ENCODE results near the gene TLCD3A. TPM values are rescaled to one million over a fixed set of nuclear protein-coding genes. Genes with fewer than 3 reads are reported as not detected.

TLCD3A gene
- total and polyA plus RNA-seq, 2 donors (not counting 1 experiment from before 2014, with no cell fraction given), result 2.0 to 2.4 TPM

DNA sequence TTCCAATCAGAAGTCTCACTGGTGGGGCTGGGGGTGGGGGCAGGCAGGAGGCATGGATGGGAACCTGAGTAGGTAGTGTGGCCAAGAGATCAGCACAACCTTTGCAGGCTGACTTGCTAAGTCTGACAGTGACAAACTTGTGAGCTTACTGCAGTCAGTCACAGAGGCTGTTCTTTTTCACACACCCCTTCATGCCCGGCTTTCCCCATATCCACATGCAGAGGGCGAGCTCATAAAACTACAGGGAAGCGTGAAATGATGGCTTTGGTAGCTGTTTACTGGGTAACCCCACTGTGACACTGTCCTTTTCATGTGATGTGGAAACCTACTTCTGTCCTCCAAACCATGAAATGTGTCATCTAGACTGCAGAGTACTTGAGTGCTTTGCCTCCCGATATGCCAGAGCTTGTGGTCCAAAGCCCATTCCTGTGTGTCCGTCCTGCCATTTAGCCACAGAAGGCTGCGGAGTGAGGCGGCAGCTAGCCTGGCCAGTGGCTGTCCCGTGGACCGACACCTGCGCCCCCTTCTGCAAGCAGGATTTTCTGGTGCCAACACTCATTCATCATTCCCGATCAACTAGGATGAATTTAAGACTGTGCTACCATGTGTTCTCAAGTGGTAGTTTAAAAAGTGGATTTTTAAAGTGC is 9.9 kb downstream of the TLCD3A start:
- WGBS (ENCODE audit: insufficient coverage), result 99% methylated on average over 7 of the region's 11 CpGs
- TF ChIP-seq EZH2 (IDR thresholded peaks at IDR 0.05; ENCODE audit: borderline replicate concordance, insufficient read depth, low read depth, low read length, poor library complexity, severe bottlenecking), result no peak
- TF ChIP-seq, protein P1, sequence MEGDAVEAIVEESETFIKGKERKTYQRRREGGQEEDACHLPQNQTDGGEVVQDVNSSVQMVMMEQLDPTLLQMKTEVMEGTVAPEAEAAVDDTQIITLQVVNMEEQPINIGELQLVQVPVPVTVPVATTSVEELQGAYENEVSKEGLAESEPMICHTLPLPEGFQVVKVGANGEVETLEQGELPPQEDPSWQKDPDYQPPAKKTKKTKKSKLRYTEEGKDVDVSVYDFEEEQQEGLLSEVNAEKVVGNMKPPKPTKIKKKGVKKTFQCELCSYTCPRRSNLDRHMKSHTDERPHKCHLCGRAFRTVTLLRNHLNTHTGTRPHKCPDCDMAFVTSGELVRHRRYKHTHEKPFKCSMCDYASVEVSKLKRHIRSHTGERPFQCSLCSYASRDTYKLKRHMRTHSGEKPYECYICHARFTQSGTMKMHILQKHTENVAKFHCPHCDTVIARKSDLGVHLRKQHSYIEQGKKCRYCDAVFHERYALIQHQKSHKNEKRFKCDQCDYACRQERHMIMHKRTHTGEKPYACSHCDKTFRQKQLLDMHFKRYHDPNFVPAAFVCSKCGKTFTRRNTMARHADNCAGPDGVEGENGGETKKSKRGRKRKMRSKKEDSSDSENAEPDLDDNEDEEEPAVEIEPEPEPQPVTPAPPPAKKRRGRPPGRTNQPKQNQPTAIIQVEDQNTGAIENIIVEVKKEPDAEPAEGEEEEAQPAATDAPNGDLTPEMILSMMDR (IDR thresholded peaks at IDR 0.05), result no peak
- Histone ChIP-seq H3K9ac (ENCODE audit: low read length) (no peak overlapping the region), H3K27me3 (replicated peaks in 1 of 4; ENCODE audit: control extremely low read depth in 1 of 4, control insufficient read depth in 3 of 4, insufficient read depth in 4 of 4, low read length in 3 of 4) (no peaks in the 10 kb centered on the region), H3K9me3 (ENCODE audit: control extremely low read depth in 1 of 3, control insufficient read depth in 2 of 3, insufficient read depth in 1 of 3, low read length in 2 of 3) (no peaks in the 10 kb centered on the region), H4K20me1 (ENCODE audit: control insufficient read depth, insufficient read depth, low read length, poor library complexity, severe bottlenecking) (peaks cover 17% of the 10 kb centered on the region), H3K4me2 (replicated peaks; ENCODE audit: low read depth, low read length, poor library complexity, severe bottlenecking) (no peak overlapping the region), H2AFZ (ENCODE audit: insufficient read depth, low read depth, low read length, poor library complexity, severe bottlenecking) (no peak overlapping the region), H3K36me3 (replicated peaks in 1 of 2; ENCODE audit: control extremely low read depth in 1 of 2, control insufficient read depth in 1 of 2, extremely low read depth in 1 of 2, insufficient read depth in 2 of 2, low read length in 1 of 2) (peaks cover 0 to 38% of the 10 kb centered on the region in 2 experiments), H3K4me3 (ENCODE audit: control extremely low read depth in 1 of 5, extremely low read depth in 1 of 5, insufficient read depth in 1 of 5, low read depth in 2 of 5, low read length in 4 of 5) (no peak overlapping the region), H3K27ac (ENCODE audit: low read length in 2 of 2) (no peak overlapping the region), H3K4me1 (ENCODE audit: control insufficient read depth in 2 of 2, insufficient read depth in 2 of 2, low read length in 2 of 2) (peaks cover 14 to 18% of the 10 kb centered on the region in 2 donors), H3K79me2 (ENCODE audit: control insufficient read depth, insufficient read depth, low read length) (peaks cover 7% of the 10 kb centered on the region)
- H3K4me3 Mint-ChIP-seq, result no peak overlapping the region
- ATAC-seq (ENCODE audit: low read depth) (no peak), DNase-seq (no peak)
- no peak overlapping the region for H3K27ac Mint-ChIP-seq
- CTCF ChIA-PET, result interaction anchor here (1.1 to 2.7 kb wide), 2 partner anchors 9 to 10 kb away, joined by 4 to 6 read pairs; no protein-coding TSS in a partner anchor
- POLR2A ChIA-PET, result no interaction called here
- peaks cover 15% of the 10 kb centered on the region for H3K4me1 Mint-ChIP-seq
- no peaks in the 10 kb centered on the region for H3K27me3 Mint-ChIP-seq
- intact Hi-C loops (cut with micrococcal nuclease), result no loop called here
- H3K9me3 Mint-ChIP-seq (ENCODE audit: insufficient read depth), result no peaks in the 10 kb centered on the region

- Histone ChIP-seq H3K27ac (ENCODE audit: low read length in 2 of 2) (no peak overlapping the region), H3K9me3 (ENCODE audit: control extremely low read depth in 1 of 3, control insufficient read depth in 2 of 3, insufficient read depth in 1 of 3, low read length in 2 of 3) (no peaks in the 10 kb centered on the region), H2AFZ (ENCODE audit: insufficient read depth, low read depth, low read length, poor library complexity, severe bottlenecking) (no peak overlapping the region), H3K4me1 (ENCODE audit: control insufficient read depth in 2 of 2, insufficient read depth in 2 of 2, low read length in 2 of 2) (peaks cover 14 to 18% of the 10 kb centered on the region in 2 donors), H3K27me3 (replicated peaks in 1 of 4; ENCODE audit: control extremely low read depth in 1 of 4, control insufficient read depth in 3 of 4, insufficient read depth in 4 of 4, low read length in 3 of 4) (no peaks in the 10 kb centered on the region), H3K36me3 (replicated peaks in 1 of 2; ENCODE audit: control extremely low read depth in 1 of 2, control insufficient read depth in 1 of 2, extremely low read depth in 1 of 2, insufficient read depth in 2 of 2, low read length in 1 of 2) (peaks cover 0 to 46% of the 10 kb centered on the region in 2 experiments), H3K4me2 (replicated peaks; ENCODE audit: low read depth, low read length, poor library complexity, severe bottlenecking) (no peak overlapping the region), H4K20me1 (ENCODE audit: control insufficient read depth, insufficient read depth, low read length, poor library complexity, severe bottlenecking) (peaks cover 20% of the 10 kb centered on the region), H3K4me3 (ENCODE audit: control extremely low read depth in 1 of 5, extremely low read depth in 1 of 5, insufficient read depth in 1 of 5, low read depth in 2 of 5, low read length in 4 of 5) (no peak overlapping the region), H3K79me2 (ENCODE audit: control insufficient read depth, insufficient read depth, low read length) (peaks cover 8% of the 10 kb centered on the region), H3K9ac (ENCODE audit: low read length) (no peak overlapping the region)
- ChIA-PET POLR2A (no interaction called here), CTCF (interaction anchor here (1.3 to 2.7 kb wide), 2 partner anchors 8 to 10 kb away, joined by 5 to 6 read pairs; partner anchors contain the start of gene GEMIN4)
- no peak for ATAC-seq (ENCODE audit: low read depth)
- Mint-ChIP-seq H3K27ac (no peak overlapping the region), H3K4me1 (peaks cover 15% of the 10 kb centered on the region), H3K9me3 (ENCODE audit: insufficient read depth) (no peaks in the 10 kb centered on the region), H3K27me3 (no peaks in the 10 kb centered on the region), H3K4me3 (no peak overlapping the region)
- no peak for DNase-seq
- WGBS (ENCODE audit: insufficient coverage), result 100% methylated on average over 3 of the region's 4 CpGs
- TF ChIP-seq EZH2 (IDR thresholded peaks at IDR 0.05; ENCODE audit: borderline replicate concordance, insufficient read depth, low read depth, low read length, poor library complexity, severe bottlenecking), result no peak
- TF ChIP-seq, protein P1 (IDR thresholded peaks at IDR 0.05), result no peak
- intact Hi-C loops (cut with micrococcal nuclease), result no loop called here
Observed at GRCh38 chr17:743139-743538, 10.7 kb downstream of the TLCD3A start.

Data from B cell (primary cell).